Small intestine (tissue), 7 donors: ENCODE results near the gene FAM83C. TPM values are rescaled to one million over a fixed set of nuclear protein-coding genes. Genes with fewer than 3 reads are reported as not detected.
"Not testable (repeated sequence)": the region's sequence is repeated elsewhere in the genome, so short reads cannot be mapped to it uniquely, and the experiment has no call there.

ENCODE experiments used
- DNase-seq, 2 donors: peaks; one replicate each; pipeline versions ENCODE4 v3.0.0 to v3.0.0-alpha.2; 2013
- FAIRE-seq: peaks from 2 replicates; lab custom pipeline; 2012; peaks lifted over from hg19 to GRCh38; lab: Jason Lieb, UNC
- H3K27ac ChIP-seq, 3 donors: one replicate each; pipeline ENCODE4 v1.5.1; 2013; ENCODE audit warnings: low read length in 2 of 3, mild to moderate bottlenecking in 2 of 3, control low read depth in 1 of 3, inconsistent platforms in 1 of 3, low read depth in 1 of 3, moderate library complexity in 1 of 3
- H3K27me3 ChIP-seq, 3 donors: one replicate each; pipeline ENCODE4 v1.6.1; 2013; ENCODE audit warnings: low read length in 3 of 3, inconsistent platforms in 1 of 3; ENCODE audit not compliant: control insufficient read depth in 3 of 3, insufficient read depth in 3 of 3
- H3K36me3 ChIP-seq, 3 donors: one replicate each; pipeline ENCODE4 v1.6.1; 2013; ENCODE audit warnings: low read length in 3 of 3, inconsistent platforms in 1 of 3, low read depth in 1 of 3, mild to moderate bottlenecking in 1 of 3, moderate library complexity in 1 of 3; ENCODE audit not compliant: control insufficient read depth in 3 of 3, insufficient read depth in 2 of 3
- H3K4me1 ChIP-seq, 3 donors: one replicate each; pipeline ENCODE4 v1.6.1; 2013; ENCODE audit warnings: low read length in 2 of 3, inconsistent platforms in 1 of 3, low read depth in 1 of 3, mild to moderate bottlenecking in 1 of 3, moderate library complexity in 1 of 3; ENCODE audit not compliant: control insufficient read depth in 3 of 3, insufficient read depth in 2 of 3
- H3K4me3 ChIP-seq, 3 donors: one replicate each; pipeline ENCODE4 v1.5.1; 2013; ENCODE audit warnings: low read length in 3 of 3, control low read depth in 1 of 3, inconsistent platforms in 1 of 3, low read depth in 1 of 3, mild to moderate bottlenecking in 1 of 3, moderate library complexity in 1 of 3
- H3K9me3 ChIP-seq, 2 donors: one replicate each; pipeline ENCODE4 v1.6.1; 2013; ENCODE audit warnings: low read depth in 1 of 2, low read length in 1 of 2; ENCODE audit not compliant: control insufficient read depth in 2 of 2, insufficient read depth in 1 of 2
- WGBS, 3 donors: extraction: QIAGEN DNeasy Blood & Tissue Kit; methylation state at CpG; one replicate each; pipeline ENCODE4 v1.1.7; 2013; 5-methylcytosine and 5-hydroxymethylcytosine counted together
- polyA plus RNA-seq, 4 donors: library from polyadenylated mRNA; stranded (reverse) in 3 of 4; unstranded in 1 of 4; fragments of 200-250 nt in 3 of 4; fragments of 120-200 nt in 1 of 4; gene quantifications; one replicate each; pipeline versions ENCODE4 v1.2.1 to v1.2.3, GENCODE V29; 2013
- donor health status: healthy with polysubstance abuse.
- donor health status: control.
- donor health status: control.
- donor health status: Bipolar disorder and iron deficiency.
- donor health status: healthy.

FAM83C gene
- polyA plus RNA-seq, 4 donors: 0.04 to 0.27 TPM; not detected in 2

- DNase-seq (peak in 1 of 2 donors; percentile 48), FAIRE-seq (no peak)
- Histone ChIP-seq H3K4me1 (peaks cover 0 to 11% (median 7%) of the 10 kb centered on the region in 3 donors), H3K36me3 (peaks cover 2 to 66% (median 5%) of the 10 kb centered on the region in 3 donors), H3K4me3 (no peak overlapping the region), H3K27ac (peak overlapping the region in 2 of 3 donors; percentile 57 to 88), H3K27me3 (no peaks in the 10 kb centered on the region), H3K9me3 (no peaks in the 10 kb centered on the region)
- 53 to 69% (median 59%) methylated on average over 16 to 17 of the region's 17 CpGs for WGBS, 3 donors
Observed at GRCh38 chr20:35263532-35264341, 28.5 kb downstream of the FAM83C start.

GRCh38 chr20:35262731-35263531 lies 29.3 kb downstream of the FAM83C start:
- H3K4me1 ChIP-seq: peaks cover 0 to 11% (median 5%) of the 10 kb centered on the region in 3 donors
- peak overlapping the region in 2 of 3 donors; percentile 57 to 88 for H3K27ac ChIP-seq
- not testable (repeated sequence) for H3K9me3 ChIP-seq, FAIRE-seq, H3K4me3 ChIP-seq, H3K27me3 ChIP-seq
- H3K36me3 ChIP-seq: peaks cover under 1 to 59% (median 5%) of the 10 kb centered on the region in 3 donors
- 26 to 59% (median 45%) methylated on average over 5 of the region's 8 CpGs for WGBS, 3 donors
- DNase-seq: peak; percentile 51 to 74

GRCh38 chr20:35262321-35262720 lies 29.9 kb downstream of the FAM83C start:
- Histone ChIP-seq H3K4me1 (peaks cover 0 to 16% (median 6%) of the 10 kb centered on the region in 3 donors), H3K36me3 (peaks cover 0 to 53% (median 5%) of the 10 kb centered on the region in 3 donors)
- H3K9me3 ChIP-seq, H3K27ac ChIP-seq, FAIRE-seq, H3K4me3 ChIP-seq, H3K27me3 ChIP-seq, DNase-seq: not testable (repeated sequence)
- 73 to 89% (median 82%) methylated on average over 7 of the region's 10 CpGs for WGBS, 3 donors

- no peak overlapping the region for H3K27ac ChIP-seq
Observed at GRCh38 chr20:35260426-35260825, 31.8 kb downstream of the FAM83C start.

GRCh38 chr20:35257175-35257909 lies 34.9 kb downstream of the FAM83C start:
- Histone ChIP-seq H3K27me3 (no peaks in the 10 kb centered on the region), H3K36me3 (peaks cover 0 to 33% (median 0%) of the 10 kb centered on the region in 3 donors), H3K27ac (peak overlapping the region in 1 of 3 donors; percentile 13), H3K4me1 (peaks cover 2 to 6% (median 3%) of the 10 kb centered on the region in 3 donors), H3K4me3 (no peak overlapping the region), H3K9me3 (no peaks in the 10 kb centered on the region)
- FAIRE-seq (no peak), DNase-seq (peak in 1 of 2 donors; percentile 54)
- WGBS, 3 donors: 14 to 55% (median 31%) methylated on average over 8 of the region's 8 CpGs

More at GRCh38 chr20:35260426-35260825, 31.8 kb downstream of the FAM83C start:
- 87 to 92% (median 89%) methylated on average over 6 of the region's 6 CpGs for WGBS, 3 donors
- peaks cover 0 to 44% (median 0%) of the 10 kb centered on the region in 3 donors for H3K36me3 ChIP-seq
- no peak overlapping the region for H3K4me3 ChIP-seq
- no peaks in the 10 kb centered on the region for H3K9me3 ChIP-seq
- FAIRE-seq (no peak), DNase-seq (no peak)
- no peaks in the 10 kb centered on the region for H3K27me3 ChIP-seq
- H3K4me1 ChIP-seq: peaks cover 0 to 17% (median 7%) of the 10 kb centered on the region in 3 donors

GRCh38 chr20:35254448-35254999 lies 37.7 kb downstream of the FAM83C start:
- H3K4me3 ChIP-seq: no peak overlapping the region
- H3K36me3 ChIP-seq: peaks cover 0 to 16% (median 0%) of the 10 kb centered on the region in 3 donors
- FAIRE-seq (no peak), DNase-seq (no peak)
- H3K4me1 ChIP-seq: peaks cover 3 to 7% (median 6%) of the 10 kb centered on the region in 3 donors
- no peaks in the 10 kb centered on the region for H3K9me3 ChIP-seq
- 89 to 92% (median 91%) methylated on average over 12 of the region's 12 CpGs for WGBS, 3 donors
- no peak overlapping the region for H3K27ac ChIP-seq
- no peaks in the 10 kb centered on the region for H3K27me3 ChIP-seq

- no peak for FAIRE-seq
- Histone ChIP-seq H3K27ac (peak overlapping the region in 1 of 3 donors; percentile 22), H3K36me3 (peaks cover 0 to 14% (median 0%) of the 10 kb centered on the region in 3 donors), H3K4me1 (peaks cover 3 to 7% (median 6%) of the 10 kb centered on the region in 3 donors), H3K9me3 (no peaks in the 10 kb centered on the region), H3K27me3 (no peaks in the 10 kb centered on the region), H3K4me3 (no peak overlapping the region)
- 10 to 54% (median 23%) methylated on average over 3 of the region's 3 CpGs for WGBS, 3 donors
- DNase-seq: peak in 1 of 2 donors; percentile 52
Observed at GRCh38 chr20:35253010-35253409, 39.2 kb downstream of the FAM83C start.
